Mucosa of descending colon (tissue), 3 donors: ENCODE measurements around the gene ADCY5. TPM values are rescaled to one million over a fixed set of nuclear protein-coding genes. Genes with fewer than 3 reads are reported as not detected.

Source experiments
- ATAC-seq: fragments of 200-7000 bp; cut with Tn5 transposase; one replicate; pipeline ENCODE4 v1.9.1; 2020; ENCODE audit warnings: mild to moderate bottlenecking, moderate library complexity
- DNase-seq, 3 donors: peaks; one replicate each; pipeline ENCODE4 v3.0.0-alpha.2; 2020
- H3K36me3 ChIP-seq: fragments of 200-600 bp; one replicate; pipeline ENCODE4 v1.8.0; 2021; ENCODE audit warnings: low read depth, mild to moderate bottlenecking
- H3K4me1 ChIP-seq: fragments of 200-600 bp; one replicate; pipeline ENCODE4 v1.8.0; 2021; ENCODE audit warnings: low read depth, mild to moderate bottlenecking
- H3K4me3 ChIP-seq: fragments of 200-600 bp; one replicate; pipeline ENCODE4 v1.8.0; 2021; ENCODE audit warnings: mild to moderate bottlenecking
- H3K9me3 ChIP-seq: fragments of 200-600 bp; one replicate; pipeline ENCODE4 v1.8.0; 2021; ENCODE audit warnings: mild to moderate bottlenecking
- intact Hi-C, 2 donors: fragments of 100-400 bp; cut with DNase I in 1 of 2; cut with micrococcal nuclease in 1 of 2; formaldehyde crosslinking; loops; one replicate each; pipeline versions ENCODE4 v1.11.0 to v1.11.1; 2022; cut with DNase I, micrococcal nuclease
- total RNA-seq, 3 donors: library from RNA; stranded (reverse); fragmentation: NEBNext Ultra II Directional in 2 of 3; extraction: Animal tissue kit (Norgen Biotek cat#: 25700) in 2 of 3; gene quantifications; one replicate each; pipeline versions ENCODE4 v1.2.1 to v1.2.4, GENCODE V29; 2021 to 2023
- TF ChIP-seq, protein P1 (sequence below): fragments of 200-600 bp; IDR thresholded peaks from one replicate; pipeline ENCODE4 v1.8.0; 2022; ENCODE audit warnings: antibody characterized with exemption, mild to moderate bottlenecking
- donor health status: DM: no; HTN: no; CAD: no; lungs with moderate emphysema.
- donor health status: DM: no; HTN: no; CAD: no.
- donor health status: DM: no; HTN: yes; CAD: no.

ADCY5 gene
- total RNA-seq, 3 donors from 2014 or later = 7.8 to 72.6 (median 12.6) TPM

DNA sequence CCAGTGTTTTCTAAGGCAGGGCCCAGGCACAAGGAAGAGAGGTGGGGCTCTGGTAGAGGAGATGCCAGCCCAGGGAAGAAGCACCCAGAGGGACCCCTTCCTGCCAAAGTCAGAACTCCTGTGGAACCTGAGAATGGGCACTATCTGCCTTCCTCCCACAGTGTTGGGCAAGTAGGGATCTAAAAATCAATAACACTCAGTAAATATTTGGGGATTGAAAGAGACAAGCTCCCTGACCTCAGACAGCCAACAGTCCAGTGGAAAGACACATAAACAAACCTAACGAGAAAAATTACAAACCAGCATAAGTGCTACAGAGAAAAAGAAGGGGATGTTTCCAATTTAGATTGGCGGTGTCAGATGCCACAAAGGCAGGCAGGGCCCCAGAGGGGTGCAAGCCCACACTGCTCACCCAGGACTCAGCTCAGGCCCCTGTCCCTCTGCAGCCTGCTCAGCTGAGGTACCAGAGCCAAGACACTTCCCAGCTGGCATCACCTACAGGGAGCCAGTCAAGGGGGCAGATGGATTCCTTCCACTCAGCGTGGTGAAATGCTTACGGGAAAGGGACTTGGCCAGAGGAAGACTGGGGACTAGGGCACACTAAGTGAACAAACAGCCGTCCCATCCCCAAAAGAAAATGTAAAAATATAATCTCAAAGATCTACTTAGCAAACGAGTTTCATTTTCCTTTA is 15.9 kb downstream of the ADCY5 start:
- TF ChIP-seq, protein P1, sequence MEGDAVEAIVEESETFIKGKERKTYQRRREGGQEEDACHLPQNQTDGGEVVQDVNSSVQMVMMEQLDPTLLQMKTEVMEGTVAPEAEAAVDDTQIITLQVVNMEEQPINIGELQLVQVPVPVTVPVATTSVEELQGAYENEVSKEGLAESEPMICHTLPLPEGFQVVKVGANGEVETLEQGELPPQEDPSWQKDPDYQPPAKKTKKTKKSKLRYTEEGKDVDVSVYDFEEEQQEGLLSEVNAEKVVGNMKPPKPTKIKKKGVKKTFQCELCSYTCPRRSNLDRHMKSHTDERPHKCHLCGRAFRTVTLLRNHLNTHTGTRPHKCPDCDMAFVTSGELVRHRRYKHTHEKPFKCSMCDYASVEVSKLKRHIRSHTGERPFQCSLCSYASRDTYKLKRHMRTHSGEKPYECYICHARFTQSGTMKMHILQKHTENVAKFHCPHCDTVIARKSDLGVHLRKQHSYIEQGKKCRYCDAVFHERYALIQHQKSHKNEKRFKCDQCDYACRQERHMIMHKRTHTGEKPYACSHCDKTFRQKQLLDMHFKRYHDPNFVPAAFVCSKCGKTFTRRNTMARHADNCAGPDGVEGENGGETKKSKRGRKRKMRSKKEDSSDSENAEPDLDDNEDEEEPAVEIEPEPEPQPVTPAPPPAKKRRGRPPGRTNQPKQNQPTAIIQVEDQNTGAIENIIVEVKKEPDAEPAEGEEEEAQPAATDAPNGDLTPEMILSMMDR = no peak
- DNase-seq (no peak), ATAC-seq (no peak)
- Histone ChIP-seq H3K4me1 (peaks cover 27% of the 10 kb centered on the region), H3K9me3 (no peaks in the 10 kb centered on the region), H3K36me3 (no peaks in the 10 kb centered on the region), H3K4me3 (no peak overlapping the region)
- intact Hi-C loops = no loop called here

DNA sequence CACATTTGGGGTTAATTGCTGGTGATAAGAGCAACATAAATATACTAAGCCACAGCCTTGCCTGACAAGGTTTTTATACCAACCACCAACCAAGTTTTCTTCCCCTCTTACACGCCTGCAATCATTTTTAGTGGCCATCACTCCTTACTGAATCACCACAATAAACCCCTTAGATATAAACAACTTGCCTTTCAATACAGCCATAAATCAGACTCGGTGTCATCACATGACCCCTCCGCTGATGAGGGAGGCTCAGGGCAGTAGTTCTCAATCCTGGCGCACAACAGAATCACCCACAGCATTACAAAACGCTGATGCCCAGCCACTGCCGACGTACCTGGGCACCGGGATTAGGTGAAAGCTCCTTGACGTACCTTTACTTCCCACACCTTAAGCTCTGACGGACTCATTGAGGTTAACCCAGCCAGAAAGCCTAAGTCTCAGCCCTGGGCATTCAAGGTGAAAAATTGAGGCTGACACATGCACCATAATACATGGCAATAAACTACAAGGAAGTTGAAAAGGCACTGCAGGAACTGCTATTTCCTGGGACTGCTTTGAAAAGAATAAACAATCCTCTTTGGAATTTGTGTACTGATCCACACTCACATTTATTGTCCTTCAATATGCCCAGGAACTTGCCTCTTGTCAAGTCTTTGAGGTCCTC is 17.1 kb downstream of the ADCY5 start:
- no peaks in the 10 kb centered on the region for H3K36me3 ChIP-seq
- no peaks in the 10 kb centered on the region for H3K9me3 ChIP-seq
- intact Hi-C loops = no loop called here
- DNase-seq = peak in 2 of 3 donors; percentile 60 to 63
- H3K4me3 ChIP-seq = no peak overlapping the region
- TF ChIP-seq, protein P1 = no peak
- peak; percentile 85 for ATAC-seq
- H3K4me1 ChIP-seq = peaks cover 27% of the 10 kb centered on the region

DNA sequence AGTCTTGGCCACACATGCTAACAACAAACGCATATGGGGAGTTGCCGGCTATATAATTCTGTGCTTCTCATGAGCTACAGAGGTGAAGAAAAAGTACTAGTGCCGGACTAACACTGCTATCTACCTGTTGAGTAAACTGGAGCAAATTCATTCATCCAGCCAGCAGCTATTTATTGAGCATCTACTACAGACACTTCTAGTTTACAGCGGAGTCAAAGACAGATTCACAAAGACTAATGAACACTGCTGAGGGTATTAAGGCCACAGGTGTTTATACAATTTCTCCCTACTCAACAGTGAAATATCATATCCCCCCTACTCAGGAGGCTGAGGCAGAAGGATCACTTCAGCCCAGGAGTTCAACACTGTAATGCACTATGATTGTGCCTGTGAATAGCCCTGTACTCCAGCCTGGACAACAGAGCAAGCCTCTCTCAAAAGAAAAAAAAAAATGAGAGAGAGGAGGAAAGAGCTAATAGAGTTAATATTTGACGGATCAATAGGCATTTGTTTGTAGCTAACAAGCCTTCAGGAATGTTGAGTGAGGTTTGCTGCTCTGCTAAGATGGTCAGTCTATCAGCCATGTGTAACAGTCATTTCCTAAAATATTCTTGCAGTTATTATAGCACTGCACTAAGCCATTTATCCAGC is 17.8 kb downstream of the ADCY5 start:
- intact Hi-C loops = no loop called here
- Histone ChIP-seq H3K9me3 (no peaks in the 10 kb centered on the region), H3K36me3 (no peaks in the 10 kb centered on the region), H3K4me1 (peaks cover 27% of the 10 kb centered on the region), H3K4me3 (no peak overlapping the region)
- DNase-seq = no peak
- TF ChIP-seq, protein P1 = no peak
- no peak for ATAC-seq

DNA sequence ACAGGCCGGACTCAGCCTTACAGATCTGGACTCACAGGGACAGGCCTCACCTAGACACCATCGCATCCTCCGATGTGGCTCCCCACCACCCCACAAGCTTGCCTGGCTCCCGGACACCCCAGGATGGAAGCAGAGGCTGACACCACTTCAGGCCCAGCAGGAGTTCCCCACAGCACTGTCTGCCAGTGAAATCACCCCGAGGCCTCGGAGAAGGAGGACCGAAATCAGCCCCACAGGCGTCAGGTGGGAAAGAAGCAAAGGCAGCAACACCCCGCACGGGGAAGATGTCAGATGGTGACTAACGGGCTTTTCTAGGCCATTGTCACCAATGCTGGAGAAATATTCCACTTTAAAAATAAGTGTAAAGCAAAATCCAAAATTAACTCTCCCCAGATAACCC is 18.6 kb downstream of the ADCY5 start:
- TF ChIP-seq, protein P1 = no peak
- intact Hi-C loops = no loop called here
- H3K4me3 ChIP-seq = no peak overlapping the region
- H3K36me3 ChIP-seq = no peaks in the 10 kb centered on the region
- H3K4me1 ChIP-seq = peaks cover 27% of the 10 kb centered on the region
- H3K9me3 ChIP-seq = no peaks in the 10 kb centered on the region
- no peak for DNase-seq
- no peak for ATAC-seq

DNA sequence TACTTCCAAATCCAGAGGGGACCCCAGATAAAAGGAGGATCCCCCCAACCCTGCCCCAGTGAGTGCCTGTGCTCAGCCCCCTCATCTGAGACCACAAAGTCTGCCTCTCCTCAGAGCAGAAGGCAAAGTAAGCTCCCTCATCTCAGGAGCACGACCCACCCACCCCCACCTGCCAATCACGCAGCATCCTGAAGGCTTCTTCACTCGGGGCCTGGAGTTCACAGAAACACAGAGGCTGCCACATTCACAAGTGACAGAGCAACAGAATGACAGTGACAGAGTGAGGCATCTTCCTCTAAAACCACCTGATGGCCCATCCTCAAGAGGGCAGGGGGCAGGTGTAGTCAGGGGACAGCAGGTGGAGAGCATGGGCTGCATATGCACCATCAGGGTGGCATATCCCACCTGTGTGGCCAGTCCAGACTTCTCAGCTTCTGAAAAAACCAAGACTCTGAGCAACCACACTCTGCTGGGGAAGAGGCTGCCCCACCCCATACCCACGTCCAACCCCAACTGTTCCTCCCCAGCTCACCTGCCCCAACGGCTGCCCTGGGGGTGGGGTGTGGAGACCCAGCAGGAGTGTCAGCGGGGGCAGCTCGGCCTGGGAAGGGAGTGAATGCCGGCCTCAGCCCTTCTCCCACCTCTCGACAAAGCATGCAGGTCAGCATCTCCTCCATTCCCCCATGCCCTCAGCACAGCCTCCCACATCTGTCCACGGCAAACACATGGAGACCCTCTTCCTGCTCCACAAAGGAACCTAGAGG is 19.3 kb downstream of the ADCY5 start:
- peaks cover 27% of the 10 kb centered on the region for H3K4me1 ChIP-seq
- TF ChIP-seq, protein P1 = no peak
- peak; percentile 37 for ATAC-seq

More for the DNA sequence above, 19.3 kb downstream of the ADCY5 start:
- intact Hi-C loops = no loop called here
- H3K4me3 ChIP-seq = no peak overlapping the region
- peak in 1 of 3 donors; percentile 66 for DNase-seq
- H3K9me3 ChIP-seq = no peaks in the 10 kb centered on the region
- no peaks in the 10 kb centered on the region for H3K36me3 ChIP-seq
